HG02970 (cell line): ENCODE results near the gene CDIPT.

Experiments used
- ATAC-seq: cut with Tn5 transposase; IDR thresholded peaks from one replicate; pipeline ENCODE4 v1.9.1; 2021; ENCODE audit warnings: mild to moderate bottlenecking, moderate library complexity, moderate number of reproducible peaks; ENCODE audit not compliant: unreplicated experiment, low FRiP score

CDIPT gene

GRCh38 chr16:29813644-29814562, 49.1 kb downstream of the CDIPT start:
- ATAC-seq, result no peak

GRCh38 chr16:29812754-29813643, 50.0 kb downstream of the CDIPT start:
- ATAC-seq, result no peak

GRCh38 chr16:29811896-29812665, 50.9 kb downstream of the CDIPT start, which contains the start of gene PRRT2:
TSS of gene PRRT2 (plus strand) at chr16:29812193. CDS start at chr16:29813055, 862 bp downstream.
- ATAC-seq, result no peak

DNA sequence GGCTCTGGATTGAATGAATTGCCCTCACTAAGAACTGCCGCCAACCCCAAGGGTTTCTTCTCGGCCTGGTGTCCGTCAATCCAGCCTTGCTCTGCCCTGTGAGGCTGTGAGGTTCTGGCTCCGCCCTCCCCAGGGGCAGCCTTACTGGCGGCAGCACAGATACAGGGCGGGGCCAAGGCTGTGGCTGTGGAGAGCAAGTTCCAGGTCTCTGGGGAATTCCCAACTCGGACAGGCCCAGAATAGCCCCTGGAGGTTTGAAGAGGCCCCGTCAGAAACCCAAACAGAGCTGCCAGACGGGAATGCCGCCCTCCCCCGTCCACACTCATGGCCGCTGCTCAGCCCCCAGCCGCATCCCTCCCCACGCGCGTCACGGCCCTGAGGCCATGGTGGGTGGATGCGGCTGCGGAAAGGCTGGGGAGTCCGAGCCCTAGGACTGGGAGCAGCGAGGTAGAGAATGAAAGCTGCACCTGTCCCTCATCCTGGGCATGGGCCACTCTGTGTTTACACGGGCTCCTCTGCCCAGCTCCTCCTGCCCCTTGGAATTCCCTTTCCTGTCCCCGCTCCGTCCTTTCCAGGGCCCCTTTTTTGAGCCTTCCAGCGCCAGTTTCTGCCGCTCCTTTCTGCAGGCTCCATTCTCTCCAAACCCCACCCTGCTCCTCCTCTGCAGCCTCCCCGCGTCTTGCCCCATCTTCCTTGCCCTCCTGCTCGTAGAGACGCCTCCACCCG, 51.7 kb downstream of the CDIPT start:
- ATAC-seq, result no peak

GRCh38 chr16:29810699-29811169, 52.3 kb downstream of the CDIPT start:
- no peak for ATAC-seq

DNA sequence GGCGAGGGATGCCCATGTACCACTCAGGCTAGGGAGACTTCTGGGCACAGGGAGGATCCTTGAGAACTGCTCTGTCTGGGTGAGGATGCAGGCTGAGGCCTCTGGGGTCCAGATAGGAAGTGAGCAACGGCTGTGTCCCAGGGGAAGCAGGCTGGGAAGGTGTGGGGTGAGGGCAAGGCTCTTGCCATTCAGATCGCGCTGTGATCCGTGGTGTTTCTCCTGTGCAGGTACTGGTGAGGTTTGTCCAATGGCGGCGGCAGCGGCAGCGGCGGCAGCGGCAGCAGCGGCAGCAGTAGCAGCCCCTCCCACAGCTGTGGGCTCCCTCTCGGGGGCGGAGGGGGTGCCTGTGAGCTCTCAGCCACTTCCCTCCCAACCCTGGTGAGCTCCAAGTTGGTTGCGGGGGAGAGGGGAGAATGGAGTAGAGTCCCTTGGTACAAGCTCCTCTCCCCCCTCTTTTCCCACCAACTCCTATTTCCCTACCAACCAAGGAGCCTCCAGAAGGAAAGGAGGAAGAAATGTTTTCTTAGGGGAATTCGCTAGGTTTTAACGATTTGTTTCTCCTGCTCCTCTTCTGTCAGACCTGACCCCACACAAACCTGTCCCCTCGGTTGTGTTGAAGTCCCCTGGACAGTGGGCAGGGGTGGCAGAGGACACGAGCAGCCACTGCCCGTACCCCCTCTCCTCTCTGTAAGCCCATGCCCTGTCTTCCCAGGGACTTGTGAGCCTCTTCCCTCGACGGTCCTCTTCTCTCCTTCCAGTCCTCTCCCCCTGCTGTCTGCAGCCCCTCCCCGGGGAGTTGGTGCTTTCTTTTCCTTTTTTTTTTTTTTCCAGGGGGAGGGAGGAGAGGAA, 53.0 kb downstream of the CDIPT start:
- ATAC-seq, result no peak

GRCh38 chr16:29809031-29809747, 53.8 kb downstream of the CDIPT start:
- ATAC-seq, result no peak
